Heart left ventricle (tissue), 16 donors: ENCODE results near the gene SULF2. TPM values are rescaled to one million over a fixed set of nuclear protein-coding genes. Genes with fewer than 3 reads are reported as not detected.
A peak's percentile ranks its signal among the peaks of the same experiment; 100 is the strongest.

Source experiments
- ATAC-seq, 4 donors: fragments of 200-7000 bp; cut with Tn5 transposase; one replicate each; pipeline ENCODE4 v1.9.1; 2020 to 2022; ENCODE audit warnings: moderate library complexity in 4 of 4, mild to moderate bottlenecking in 3 of 4, moderate number of reproducible peaks in 1 of 4
- DNase-seq, 5 donors: peaks; one replicate each; pipeline ENCODE4 v3.0.0-alpha.2; 2020
- H3K27ac ChIP-seq, 12 donors: fragments of 200-600 bp; sonication (generic) in 4 of 12; one replicate each; pipeline versions ENCODE4 v1.5.0 to v1.8.0; 2016 to 2022; ENCODE audit warnings: mild to moderate bottlenecking in 2 of 12
- H3K27me3 ChIP-seq, 9 donors: fragments of 200-600 bp; sonication (generic) in 2 of 9; one replicate each; pipeline versions ENCODE4 v1.5.1 to v1.8.0; 2016 to 2022; ENCODE audit warnings: mild to moderate bottlenecking in 3 of 9
- H3K36me3 ChIP-seq, 9 donors: fragments of 200-600 bp; sonication (generic) in 2 of 9; one replicate each; pipeline versions ENCODE4 v1.5.0 to v1.8.0; 2018 to 2022; ENCODE audit warnings: mild to moderate bottlenecking in 2 of 9
- H3K4me1 ChIP-seq, 12 donors: fragments of 200-600 bp; sonication (generic) in 4 of 12; one replicate each; pipeline versions ENCODE4 v1.5.0 to v1.8.0; 2016 to 2022; ENCODE audit warnings: mild to moderate bottlenecking in 3 of 12
- H3K4me3 ChIP-seq, 12 donors: fragments of 200-600 bp; sonication (generic) in 4 of 12; one replicate each; pipeline versions ENCODE4 v1.5.0 to v1.8.0; 2017 to 2022; ENCODE audit warnings: mild to moderate bottlenecking in 9 of 12, moderate library complexity in 4 of 12
- H3K9me3 ChIP-seq, 12 donors: fragments of 200-600 bp; sonication (generic) in 4 of 12; one replicate each; pipeline versions ENCODE4 v1.5.0 to v1.8.0; 2016 to 2022; ENCODE audit warnings: mild to moderate bottlenecking in 1 of 12
- CTCF ChIP-seq, 12 donors: fragments of 200-600 bp; sonication (generic) in 4 of 12; IDR thresholded peaks; one replicate each; pipeline versions ENCODE4 v1.5.0 to v1.8.0; 2018 to 2022; ENCODE audit warnings: antibody characterized with exemption in 12 of 12, mild to moderate bottlenecking in 5 of 12
- POLR2A ChIP-seq, 2 donors: fragments of 450-650 bp; IDR thresholded peaks; one replicate each; pipeline ENCODE4 v1.6.1; 2017; ENCODE audit warnings: antibody characterized with exemption in 2 of 2, mild to moderate bottlenecking in 2 of 2, moderate library complexity in 2 of 2
- WGBS, 4 donors: extraction: QIAGEN DNeasy Blood & Tissue Kit in 2 of 4; methylation state at CpG; one replicate each; pipeline versions ENCODE4 v1.1.5 to v1.1.7; 2013 to 2018; 5-methylcytosine and 5-hydroxymethylcytosine counted together
- intact Hi-C, 10 donors: fragments of 100-400 bp; cut with DNase I; formaldehyde crosslinking; loops; one replicate each; pipeline versions ENCODE4 v1.11.1 to v1.14.2; 2022
- polyA plus RNA-seq, 2 donors: library from polyadenylated mRNA; stranded (reverse); fragments of 200-250 nt; gene quantifications; one replicate each; pipeline ENCODE4 v1.2.3, GENCODE V29; 2013
- total RNA-seq, 9 donors: library from RNA; depleted of rRNA in 2 of 9; stranded (reverse); fragments of >200 nt in 2 of 9; fragmentation: NEBNext Ultra II Directional in 3 of 9; extraction: Animal tissue kit (Norgen Biotek cat#: 25700) in 3 of 9; gene quantifications; one replicate each; pipeline versions ENCODE4 v1.1.0 to v1.2.4, GENCODE V29; 2016 to 2023
- donor health status: ischemic (EF 13 %, LVEDD 7.1; RV severe dilation, severe dysfunction).
- donor health status: healthy with polysubstance abuse.
- donor health status: DM: no; HTN: yes; CAD: no.
- donor health status: DM: no; HTN: no; CAD: no.
- donor health status: ischemic (EF 25% LVEDD 6.9; RV normal size, moderate dysfunction).
- donor health status: ischemic (EF 25% LVEDD 5.7; RV mildly dilated, moderate dysfunction).
- donor health status: healthy.
- donor health status: DM: yes; HTN: yes; CAD: no.
- donor health status: ischemic (EF 35%, LVEDD 5.7; RV mildly dilated, moderate dysfunction).
- donor health status: nonischemic (EF 11% LVEDD 7.7; RV severe dilation, severe dysfunction).
- donor health status: DM: yes; HTN: yes; CAD: no.
- donor health status: PGD.
- donor health status: ischemic (EF 29% LVEDD 5.4; RV normal size, mild dysfunction).
- donor health status: nonischemic (EF 23%, LVEDD 6.1; RV moderate dilation, normal function).

Gene SULF2
- total and polyA plus RNA-seq, 11 donors, result 16.7 to 51.5 (median 28.5) TPM

GRCh38 chr20:47680804-47681529, 104.3 kb downstream of the SULF2 start:
- 93 to 99% (median 93%) methylated on average over 6 of the region's 6 CpGs for WGBS, 4 donors
- no peaks in the 10 kb centered on the region for H3K9me3 ChIP-seq
- intact Hi-C loops, result loop anchor here in 4 of 10 donors (5.0 to 10.0 kb wide), 2 partner anchors 104 to 106 kb away; partner anchors contain the start of gene SULF2 (in 4 of the 4)
- TF ChIP-seq POLR2A (IDR thresholded peaks at IDR 0.05) (no peak), CTCF (IDR thresholded peaks at IDR 0.05) (no peak)
- peak overlapping the region in 2 of 12 donors; percentile 15 to 49 for H3K27ac ChIP-seq
- H3K36me3 ChIP-seq, result peaks cover 0 to 19% (median 8%) of the 10 kb centered on the region in 9 donors
- no peak for DNase-seq
- H3K4me1 ChIP-seq, result peaks cover 0 to 28% (median 17%) of the 10 kb centered on the region in 12 donors
- H3K4me3 ChIP-seq, result no peak overlapping the region
- no peaks in the 10 kb centered on the region for H3K27me3 ChIP-seq
- no peak for ATAC-seq

- intact Hi-C loops, result loop anchor here in 9 of 10 donors (2.0 to 10.0 kb wide), 6 partner anchors 48 to 943 kb away; partner anchors contain the start of gene SULF2 (in 2 of the 9)
These were observed 105.8 kb downstream of the SULF2 start for GRCh38 chr20:47679462-47679861.

GRCh38 chr20:47678536-47678935, 106.7 kb downstream of the SULF2 start:
- H3K27me3 ChIP-seq, result no peaks in the 10 kb centered on the region
- TF ChIP-seq CTCF (IDR thresholded peaks at IDR 0.05), result no peak
- TF ChIP-seq POLR2A (IDR thresholded peaks at IDR 0.05), result no peak
- peaks cover 0 to 30% (median 12%) of the 10 kb centered on the region in 9 donors for H3K36me3 ChIP-seq
- peaks cover 0 to 28% (median 17%) of the 10 kb centered on the region in 12 donors for H3K4me1 ChIP-seq
- H3K27ac ChIP-seq, result no peak overlapping the region
- H3K4me3 ChIP-seq, result no peak overlapping the region
- no peaks in the 10 kb centered on the region for H3K9me3 ChIP-seq
- DNase-seq (no peak), ATAC-seq (no peak)
- intact Hi-C loops, result loop anchor here (1.0 to 10.0 kb wide), 7 partner anchors 49 to 944 kb away; partner anchors contain the start of gene SULF2 (in 2 of the 10)
- WGBS, 4 donors, result 94 to 97% (median 96%) methylated on average over 14 to 17 of the region's 17 CpGs

More at GRCh38 chr20:47679462-47679861, 105.8 kb downstream of the SULF2 start:
- no peaks in the 10 kb centered on the region for H3K27me3 ChIP-seq
- H3K4me3 ChIP-seq, result no peak overlapping the region
- no peak for ATAC-seq
- no peak for TF ChIP-seq POLR2A (IDR thresholded peaks at IDR 0.05)
- TF ChIP-seq CTCF (IDR thresholded peaks at IDR 0.05), result no peak
- no peaks in the 10 kb centered on the region for H3K9me3 ChIP-seq
- peaks cover 0 to 28% (median 17%) of the 10 kb centered on the region in 12 donors for H3K4me1 ChIP-seq
- DNase-seq, result no peak
- H3K36me3 ChIP-seq, result peaks cover 0 to 26% (median 10%) of the 10 kb centered on the region in 9 donors
- no peak overlapping the region for H3K27ac ChIP-seq
- WGBS, 4 donors, result 88 to 97% (median 94%) methylated on average over 2 to 4 of the region's 4 CpGs
